Progenitor cell of endocrine pancreas (in vitro differentiated cells): ENCODE data around the gene CEP112. TPM values are rescaled to one million over a fixed set of nuclear protein-coding genes. Genes with fewer than 3 reads are reported as not detected.

ENCODE experiments used
- DNase-seq: peaks from one replicate; pipeline ENCODE4 v3.0.0; 2021; ENCODE audit warnings: low spot score; ENCODE audit not compliant: unreplicated experiment
- H3K27ac Mint-ChIP-seq: 2 replicates; pipeline ENCODE4 v1.8.0; 2021; ENCODE audit warnings: mild to moderate bottlenecking, moderate library complexity, mixed read lengths
- H3K27me3 Mint-ChIP-seq: 2 replicates; pipeline ENCODE4 v1.8.0; 2021; ENCODE audit warnings: mixed read lengths
- H3K36me3 Mint-ChIP-seq: 2 replicates; pipeline ENCODE4 v1.8.0; 2022; ENCODE audit warnings: mixed read lengths; ENCODE audit not compliant: insufficient read depth
- H3K4me1 Mint-ChIP-seq: 2 replicates; pipeline ENCODE4 v1.8.0; 2021; ENCODE audit warnings: low read depth, mixed read lengths
- H3K4me3 Mint-ChIP-seq: 2 replicates; pipeline ENCODE4 v1.8.0; 2021; ENCODE audit warnings: low read depth, mild to moderate bottlenecking, moderate library complexity, mixed read lengths
- H3K9me3 Mint-ChIP-seq: 2 replicates; pipeline ENCODE4 v1.8.0; 2021; ENCODE audit warnings: low read depth, mixed read lengths
- total RNA-seq: library from RNA; stranded (reverse); gene quantifications from 2 replicates; pipeline ENCODE4 v1.2.1, GENCODE V29; 2021
- TF ChIP-seq, protein P1 (sequence below): fragments of 200-600 bp; sonication (generic); IDR thresholded peaks from one replicate; pipeline ENCODE4 v1.5.0; 2021; ENCODE audit warnings: antibody characterized with exemption, mild to moderate bottlenecking; ENCODE audit not compliant: unreplicated experiment

The CEP112 gene
- total RNA-seq, 1 donor from 2014 or later, result 24.3 TPM

DNA sequence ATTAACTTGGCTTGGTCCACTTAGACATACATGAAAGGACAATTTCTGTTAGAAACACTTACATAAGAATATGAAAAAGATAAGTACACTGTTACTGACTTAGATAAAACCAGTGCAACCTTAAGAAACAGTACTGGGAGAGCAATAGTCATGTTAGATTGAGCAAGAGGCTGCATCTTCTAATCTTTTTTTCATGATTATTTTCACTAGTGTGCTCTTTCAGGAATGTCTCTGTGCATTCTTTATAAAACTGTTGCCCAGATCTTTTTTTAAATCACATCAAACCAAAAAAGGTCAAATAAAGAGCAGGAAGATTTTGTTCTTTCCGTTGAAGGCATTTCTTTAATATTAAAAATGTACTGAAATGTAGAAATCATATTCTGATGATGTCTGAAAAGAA, 529.7 kb downstream of the CEP112 start:
- no peak for DNase-seq
- no peak overlapping the region for H3K4me3 Mint-ChIP-seq
- H3K4me1 Mint-ChIP-seq, result peaks cover 5% of the 10 kb centered on the region
- no peaks in the 10 kb centered on the region for H3K9me3 Mint-ChIP-seq
- H3K27me3 Mint-ChIP-seq, result no peaks in the 10 kb centered on the region
- H3K36me3 Mint-ChIP-seq, result no peaks in the 10 kb centered on the region
- no peak overlapping the region for H3K27ac Mint-ChIP-seq
- TF ChIP-seq, protein P1, sequence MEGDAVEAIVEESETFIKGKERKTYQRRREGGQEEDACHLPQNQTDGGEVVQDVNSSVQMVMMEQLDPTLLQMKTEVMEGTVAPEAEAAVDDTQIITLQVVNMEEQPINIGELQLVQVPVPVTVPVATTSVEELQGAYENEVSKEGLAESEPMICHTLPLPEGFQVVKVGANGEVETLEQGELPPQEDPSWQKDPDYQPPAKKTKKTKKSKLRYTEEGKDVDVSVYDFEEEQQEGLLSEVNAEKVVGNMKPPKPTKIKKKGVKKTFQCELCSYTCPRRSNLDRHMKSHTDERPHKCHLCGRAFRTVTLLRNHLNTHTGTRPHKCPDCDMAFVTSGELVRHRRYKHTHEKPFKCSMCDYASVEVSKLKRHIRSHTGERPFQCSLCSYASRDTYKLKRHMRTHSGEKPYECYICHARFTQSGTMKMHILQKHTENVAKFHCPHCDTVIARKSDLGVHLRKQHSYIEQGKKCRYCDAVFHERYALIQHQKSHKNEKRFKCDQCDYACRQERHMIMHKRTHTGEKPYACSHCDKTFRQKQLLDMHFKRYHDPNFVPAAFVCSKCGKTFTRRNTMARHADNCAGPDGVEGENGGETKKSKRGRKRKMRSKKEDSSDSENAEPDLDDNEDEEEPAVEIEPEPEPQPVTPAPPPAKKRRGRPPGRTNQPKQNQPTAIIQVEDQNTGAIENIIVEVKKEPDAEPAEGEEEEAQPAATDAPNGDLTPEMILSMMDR, result no peak

DNA sequence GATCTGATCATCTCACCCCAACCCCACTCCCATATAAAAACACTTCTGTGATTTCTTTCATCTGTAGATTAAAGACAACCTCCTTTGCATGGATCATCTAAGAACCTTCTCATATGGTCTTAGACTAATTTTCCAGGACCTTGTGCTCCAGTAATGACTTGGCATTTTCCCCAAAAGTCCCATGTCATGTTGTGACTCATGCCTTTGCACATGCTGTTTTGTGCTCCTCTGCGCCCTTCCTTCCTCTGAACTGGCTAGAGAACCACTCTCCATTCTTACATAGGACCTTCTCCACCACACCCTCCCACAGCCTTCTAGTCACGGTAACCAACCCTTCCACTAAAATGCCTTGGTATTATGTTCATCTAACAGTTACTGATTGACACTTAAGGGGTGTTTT, 531.0 kb downstream of the CEP112 start:
- Mint-ChIP-seq H3K27me3 (no peaks in the 10 kb centered on the region), H3K9me3 (no peaks in the 10 kb centered on the region), H3K4me1 (peaks cover 6% of the 10 kb centered on the region), H3K4me3 (no peak overlapping the region), H3K36me3 (no peaks in the 10 kb centered on the region), H3K27ac (no peak overlapping the region)
- TF ChIP-seq, protein P1, result no peak
- DNase-seq, result no peak

DNA sequence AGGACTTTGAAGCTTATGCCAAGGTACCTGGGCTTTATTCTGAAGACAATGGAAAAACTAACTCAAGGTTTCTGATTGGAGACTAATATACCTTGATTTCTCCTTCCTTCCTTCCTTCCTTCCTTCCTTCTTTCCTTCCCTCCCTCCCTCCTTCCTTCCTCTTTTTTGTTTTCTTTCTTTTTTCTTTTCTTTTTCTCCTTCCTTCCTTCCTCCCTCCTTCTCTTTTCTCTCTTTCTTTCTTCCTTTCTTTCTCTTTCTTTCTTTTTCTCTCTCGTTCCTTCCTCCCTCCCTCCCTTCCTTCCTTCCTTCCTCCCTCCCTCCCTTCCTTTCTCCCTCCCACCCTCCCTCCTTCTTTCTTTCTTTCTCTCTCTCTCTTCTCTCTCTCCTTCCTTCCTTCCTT, 531.9 kb downstream of the CEP112 start:
- no peak overlapping the region for H3K4me3 Mint-ChIP-seq
- TF ChIP-seq, protein P1, result no peak
- no peaks in the 10 kb centered on the region for H3K36me3 Mint-ChIP-seq
- peaks cover 6% of the 10 kb centered on the region for H3K4me1 Mint-ChIP-seq
- no peaks in the 10 kb centered on the region for H3K9me3 Mint-ChIP-seq
- no peaks in the 10 kb centered on the region for H3K27me3 Mint-ChIP-seq
- H3K27ac Mint-ChIP-seq, result no peak overlapping the region
- no peak for DNase-seq

DNA sequence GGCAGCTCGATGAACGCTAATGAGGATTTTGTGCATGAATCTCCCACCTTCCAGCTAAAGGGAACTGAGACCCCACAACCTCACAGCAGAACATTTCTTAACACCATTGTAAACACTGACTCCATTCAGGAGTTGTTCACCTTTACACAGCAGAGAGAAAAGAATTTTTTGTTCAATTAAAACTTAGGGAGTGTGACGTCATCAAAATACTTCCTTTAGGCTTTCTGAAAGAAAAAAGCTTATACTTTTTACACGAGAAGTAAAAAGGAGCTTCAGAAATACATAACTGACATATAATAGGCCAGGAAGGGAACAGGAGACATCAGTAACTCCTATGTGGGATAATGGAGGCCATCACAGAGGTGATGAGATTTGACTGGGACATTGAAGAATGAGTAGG, 532.4 kb downstream of the CEP112 start:
- no peak for DNase-seq
- Mint-ChIP-seq H3K27ac (no peak overlapping the region), H3K4me3 (no peak overlapping the region)

DNA sequence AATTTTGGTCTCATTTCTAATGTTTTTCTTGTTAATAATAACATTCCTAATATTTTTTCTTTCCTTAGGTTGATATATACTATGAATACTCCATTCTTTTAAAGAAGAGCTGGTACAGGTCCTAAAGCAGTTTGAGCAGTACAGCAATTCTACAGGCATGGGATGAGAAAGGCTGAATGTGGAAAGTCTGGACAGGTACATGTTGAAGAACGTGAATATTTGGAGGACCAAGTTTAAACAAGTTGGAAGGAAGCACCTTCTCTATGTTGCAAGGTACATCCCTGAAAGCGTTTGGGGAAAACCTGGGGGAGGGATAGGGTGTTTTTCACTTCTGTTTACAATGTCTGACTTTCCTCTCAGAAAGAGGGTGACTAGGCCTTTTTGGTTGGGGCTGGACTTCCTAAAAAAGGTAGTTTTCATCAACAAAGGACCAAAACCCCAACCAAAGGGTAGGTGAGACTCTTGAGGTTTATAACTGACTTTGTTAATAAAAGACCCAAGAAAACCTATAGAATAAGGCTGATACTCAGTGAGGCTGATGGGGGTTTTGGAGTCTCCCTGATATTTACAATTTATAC, 534.6 kb downstream of the CEP112 start:
- Mint-ChIP-seq H3K27me3 (no peaks in the 10 kb centered on the region), H3K4me1 (peaks cover 6% of the 10 kb centered on the region), H3K36me3 (no peaks in the 10 kb centered on the region), H3K4me3 (no peak overlapping the region), H3K27ac (no peak overlapping the region), H3K9me3 (no peaks in the 10 kb centered on the region)
- DNase-seq, result no peak
- TF ChIP-seq, protein P1, result no peak

More for the DNA sequence above, 532.4 kb downstream of the CEP112 start:
- Mint-ChIP-seq H3K9me3 (no peaks in the 10 kb centered on the region), H3K4me1 (peaks cover 6% of the 10 kb centered on the region), H3K27me3 (no peaks in the 10 kb centered on the region), H3K36me3 (no peaks in the 10 kb centered on the region)
- TF ChIP-seq, protein P1, result no peak
